ENCODE measurements around the gene AKR1D1.

DNA sequence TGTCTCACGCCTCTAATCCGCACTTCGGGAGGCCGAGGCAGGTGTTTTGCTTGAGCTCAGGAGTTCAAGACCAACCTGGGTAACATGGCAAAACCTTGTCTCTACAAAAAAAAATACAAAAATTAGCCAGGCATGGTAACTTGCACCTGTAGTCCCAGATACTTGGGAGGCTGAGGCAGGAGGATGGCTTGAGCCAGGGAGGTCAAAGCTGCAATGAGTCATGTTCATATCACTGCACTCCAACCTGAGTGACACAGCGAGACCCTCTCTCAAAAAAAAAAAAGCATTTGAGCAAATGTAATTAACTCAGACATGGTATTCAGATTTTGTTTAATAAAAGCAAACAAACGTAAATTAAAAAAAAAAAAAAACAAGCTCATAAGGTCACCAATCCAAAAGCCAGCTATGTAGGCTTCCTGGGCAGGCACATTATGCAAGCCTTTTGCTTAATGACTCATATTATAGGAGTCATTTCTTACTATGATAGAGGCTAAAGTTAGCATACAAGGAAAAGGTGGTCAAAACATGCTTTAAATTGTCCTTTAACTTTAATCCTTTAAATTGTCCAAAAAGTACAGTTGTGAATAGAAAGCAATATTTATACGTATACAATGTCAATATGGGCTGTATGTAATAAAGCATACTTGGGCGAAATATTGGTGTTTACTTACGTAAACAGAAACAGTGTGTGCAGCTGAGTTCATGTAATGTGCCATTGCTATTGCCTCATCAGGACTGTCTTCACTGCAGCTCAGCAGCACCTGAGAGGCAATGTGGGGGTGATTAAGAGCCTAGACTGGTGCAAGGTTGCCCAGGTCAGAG, 13.0 kb downstream of the AKR1D1 start:
- TF ChIP-seq, protein P1, sequence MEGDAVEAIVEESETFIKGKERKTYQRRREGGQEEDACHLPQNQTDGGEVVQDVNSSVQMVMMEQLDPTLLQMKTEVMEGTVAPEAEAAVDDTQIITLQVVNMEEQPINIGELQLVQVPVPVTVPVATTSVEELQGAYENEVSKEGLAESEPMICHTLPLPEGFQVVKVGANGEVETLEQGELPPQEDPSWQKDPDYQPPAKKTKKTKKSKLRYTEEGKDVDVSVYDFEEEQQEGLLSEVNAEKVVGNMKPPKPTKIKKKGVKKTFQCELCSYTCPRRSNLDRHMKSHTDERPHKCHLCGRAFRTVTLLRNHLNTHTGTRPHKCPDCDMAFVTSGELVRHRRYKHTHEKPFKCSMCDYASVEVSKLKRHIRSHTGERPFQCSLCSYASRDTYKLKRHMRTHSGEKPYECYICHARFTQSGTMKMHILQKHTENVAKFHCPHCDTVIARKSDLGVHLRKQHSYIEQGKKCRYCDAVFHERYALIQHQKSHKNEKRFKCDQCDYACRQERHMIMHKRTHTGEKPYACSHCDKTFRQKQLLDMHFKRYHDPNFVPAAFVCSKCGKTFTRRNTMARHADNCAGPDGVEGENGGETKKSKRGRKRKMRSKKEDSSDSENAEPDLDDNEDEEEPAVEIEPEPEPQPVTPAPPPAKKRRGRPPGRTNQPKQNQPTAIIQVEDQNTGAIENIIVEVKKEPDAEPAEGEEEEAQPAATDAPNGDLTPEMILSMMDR (conservative IDR thresholded peaks at IDR 0.05; ENCODE audit: low read depth, low read length): no peak
- TF ChIP-seq EZH2 (IDR thresholded peaks at IDR 0.05; ENCODE audit: low read length, unreplicated experiment): no peak
